ENCODE results near the gene ITPRID2.

GRCh38 chr2:181952404-181953226, 61.1 kb downstream of the ITPRID2 start:
- TF ChIP-seq POLR2A (IDR thresholded peaks at IDR 0.05; ENCODE audit: low read length) (no peak), GATA1 (IDR thresholded peaks at IDR 0.05; ENCODE audit: low read depth, low read length) (no peak)

Data from erythroblast (primary cell).